Neural cell (in vitro differentiated cells): Measurements from ENCODE around the gene MIEN1. TPM values are rescaled to one million over a fixed set of nuclear protein-coding genes. Genes with fewer than 3 reads are reported as not detected.

Experiments used
- H2AFZ ChIP-seq: fragments of 200-600, 300-800 bp; sonication (generic), shearing (Covaris generic); 2 replicates; pipeline ENCODE4 v1.6.0; 2014; ENCODE audit warnings: low read depth, mild to moderate bottlenecking, antibody characterized with exemption, low read length, moderate library complexity
- H3F3A ChIP-seq: fragments of 200-600 bp; shearing (Covaris generic); 2 replicates; pipeline ENCODE4 v1.6.1; 2016; ENCODE audit warnings: mild to moderate bottlenecking, moderate library complexity, mixed read lengths, antibody characterized with exemption, low read length; ENCODE audit not compliant: insufficient read depth, poor library complexity, severe bottlenecking
- H3K27ac ChIP-seq: fragments of 200-600, 300-800 bp; sonication (generic), shearing (Covaris generic); 2 replicates; pipeline ENCODE4 v1.5.1; 2014; ENCODE audit warnings: mild to moderate bottlenecking, low read length, moderate library complexity
- H3K27me3 ChIP-seq: fragments of 300-800, 200-600 bp; sonication (generic), shearing (Covaris generic); 2 replicates; pipeline ENCODE4 v1.6.0; 2014; ENCODE audit warnings: mild to moderate bottlenecking, low read depth, low read length, moderate library complexity; ENCODE audit not compliant: insufficient read depth
- H3K36me3 ChIP-seq: fragments of 300-800, 200-600 bp; sonication (generic), shearing (Covaris generic); 2 replicates; pipeline ENCODE4 v1.5.1; 2014; ENCODE audit warnings: mild to moderate bottlenecking, antibody characterized with exemption, low read length, moderate library complexity; ENCODE audit not compliant: insufficient read depth
- H3K4me2 ChIP-seq: fragments of 300-800, 200-600 bp; sonication (generic), shearing (Covaris generic); 2 replicates; pipeline ENCODE4 v1.6.0; 2014; ENCODE audit warnings: mild to moderate bottlenecking, low read length
- H3K4me3 ChIP-seq: fragments of 300-800, 200-600 bp; sonication (generic), shearing (Covaris generic); 2 replicates; pipeline ENCODE4 v1.5.1; 2014; ENCODE audit warnings: mild to moderate bottlenecking, low read length, moderate library complexity
- H3K79me2 ChIP-seq: fragments of 200-600 bp; shearing (Covaris generic); replicated peaks from 2 replicates; pipeline ENCODE4 v1.6.0; 2014; ENCODE audit warnings: mild to moderate bottlenecking, low read length, moderate library complexity; ENCODE audit not compliant: insufficient read depth
- H3K9ac ChIP-seq: fragments of 300-800, 200-600 bp; sonication (generic), shearing (Covaris generic); 2 replicates; pipeline ENCODE4 v1.6.1; 2016; ENCODE audit warnings: mild to moderate bottlenecking, low read length, mixed read lengths
- H3K9me2 ChIP-seq: fragments of 200-600 bp; shearing (Covaris generic); 2 replicates; pipeline ENCODE4 v1.6.1; 2016; ENCODE audit warnings: mild to moderate bottlenecking, low read length, mixed read lengths; ENCODE audit not compliant: insufficient read depth
- H3K9me3 ChIP-seq: fragments of 200-600, 300-800 bp; sonication (generic), shearing (Covaris generic); 2 replicates; pipeline ENCODE4 v1.6.1; 2016; ENCODE audit warnings: mild to moderate bottlenecking, mixed run types, low read length, moderate library complexity, mixed read lengths
- H4K20me1 ChIP-seq: fragments of 200-600 bp; shearing (Covaris generic); 2 replicates; pipeline ENCODE4 v1.6.1; 2016; ENCODE audit warnings: mild to moderate bottlenecking, mixed run types; ENCODE audit not compliant: insufficient read depth
- CTCF ChIP-seq: fragments of 450-650 bp; IDR thresholded peaks from 2 replicates; pipeline ENCODE4 v1.5.1; 2014; ENCODE audit warnings: antibody characterized with exemption, mild to moderate bottlenecking, moderate library complexity; ENCODE audit not compliant: poor library complexity, severe bottlenecking
- EP300 ChIP-seq: fragments of 450-650 bp; conservative IDR thresholded peaks from 2 replicates; pipeline ENCODE4 v1.6.1; 2014; ENCODE audit warnings: antibody characterized with exemption, mild to moderate bottlenecking, moderate library complexity; ENCODE audit not compliant: poor library complexity, severe bottlenecking
- EZH2 ChIP-seq: fragments of 200-600, 300-800 bp; shearing (Covaris generic), sonication (generic); IDR thresholded peaks from 2 replicates; pipeline ENCODE4 v1.6.1; 2014; ENCODE audit warnings: antibody characterized with exemption, low read length, borderline replicate concordance, mild to moderate bottlenecking; ENCODE audit not compliant: insufficient read depth, poor library complexity, severe bottlenecking
- MXI1 ChIP-seq: fragments of 450-650 bp; conservative IDR thresholded peaks from 2 replicates; pipeline ENCODE4 v1.6.1; 2014; ENCODE audit warnings: antibody characterized with exemption, mild to moderate bottlenecking; ENCODE audit not compliant: poor library complexity, severe bottlenecking
- POLR2AphosphoS5 ChIP-seq: IDR thresholded peaks from 2 replicates; pipeline ENCODE4 v1.6.1; 2012
- RAD21 ChIP-seq: fragments of 450-650 bp; conservative IDR thresholded peaks from 2 replicates; pipeline ENCODE4 v1.6.1; 2014; ENCODE audit warnings: antibody characterized with exemption, mild to moderate bottlenecking, moderate library complexity
- REST ChIP-seq: IDR thresholded peaks from 2 replicates; pipeline ENCODE4 v1.6.1; 2012; ENCODE audit warnings: borderline replicate concordance
- SMC3 ChIP-seq: fragments of 450-650 bp; conservative IDR thresholded peaks from 2 replicates; pipeline ENCODE4 v1.6.1; 2014; ENCODE audit warnings: antibody characterized with exemption, mild to moderate bottlenecking, moderate library complexity; ENCODE audit not compliant: poor library complexity
- TAF1 ChIP-seq: IDR thresholded peaks from 2 replicates; pipeline ENCODE4 v1.6.1; 2012; ENCODE audit warnings: low read depth
- polyA plus RNA-seq: library from polyadenylated mRNA; depleted of rRNA; stranded (reverse); fragments of >200 nt; gene quantifications from 2 replicates; pipeline ENCODE4 v1.2.3, GENCODE V29; 2014

Gene MIEN1
- polyA plus RNA-seq, 1 donor from 2014 or later = 106 TPM

DNA sequence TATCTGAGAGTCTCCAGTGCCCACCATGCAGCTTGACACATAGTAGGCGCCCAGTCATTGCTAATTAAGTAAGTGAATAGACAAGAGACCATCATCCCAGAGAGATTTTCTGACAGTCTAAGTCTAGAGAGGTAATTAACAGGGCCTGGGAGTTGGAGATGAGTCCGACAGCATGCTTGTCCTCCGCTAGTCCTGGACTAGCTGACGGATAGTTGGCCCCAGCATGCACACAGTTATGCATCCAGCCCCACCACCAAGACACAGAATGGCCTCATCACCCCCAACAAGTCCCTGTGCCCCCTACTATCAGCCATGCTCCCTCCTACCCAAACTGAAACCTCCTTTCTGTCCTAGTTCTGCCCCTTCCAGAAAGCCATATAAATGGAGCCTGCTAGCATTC is 17.4 kb upstream of the MIEN1 start:
- Histone ChIP-seq H4K20me1 (no peaks in the 10 kb centered on the region), H2AFZ (no peak overlapping the region), H3K9me3 (no peaks in the 10 kb centered on the region), H3K27ac (no peak overlapping the region), H3F3A (no peaks in the 10 kb centered on the region), H3K9ac (no peak overlapping the region), H3K4me3 (no peak overlapping the region), H3K4me2 (no peak overlapping the region), H3K36me3 (no peaks in the 10 kb centered on the region), H3K79me2 (no peaks in the 10 kb centered on the region), H3K27me3 (no peaks in the 10 kb centered on the region), H3K9me2 (no peaks in the 10 kb centered on the region)
- TF ChIP-seq SMC3 (no peak), CTCF (no peak), TAF1 (no peak), MXI1 (no peak), EZH2 (no peak), REST (no peak), POLR2AphosphoS5 (no peak), EP300 (no peak), RAD21 (no peak)

GRCh38 chr17:39746145-39746461 is 15.8 kb upstream of the MIEN1 start:
- H3K9me2 ChIP-seq = no peaks in the 10 kb centered on the region
- H4K20me1 ChIP-seq = no peaks in the 10 kb centered on the region
- H3K4me3 ChIP-seq = no peak overlapping the region
- TF ChIP-seq EP300 (no peak), REST (no peak), TAF1 (no peak), POLR2AphosphoS5 (no peak), CTCF (no peak), EZH2 (no peak), RAD21 (no peak), MXI1 (no peak), SMC3 (no peak)
- H3K36me3 ChIP-seq = no peaks in the 10 kb centered on the region
- no peak overlapping the region for H2AFZ ChIP-seq
- H3F3A ChIP-seq = no peaks in the 10 kb centered on the region
- no peaks in the 10 kb centered on the region for H3K9me3 ChIP-seq
- peaks cover 3% of the 10 kb centered on the region for H3K27me3 ChIP-seq
- no peak overlapping the region for H3K27ac ChIP-seq
- H3K9ac ChIP-seq = no peak overlapping the region
- no peak overlapping the region for H3K4me2 ChIP-seq
- no peaks in the 10 kb centered on the region for H3K79me2 ChIP-seq
